Activated T-helper 9 cell treated with anti-CD3 and anti-CD28 coated beads, Interleukin-2, amount 50 U/mL, for 16 hours (primary cell): ENCODE results near the gene MLC1.

Source experiments
- DNase-seq: peaks from one replicate; pipeline ENCODE4 v3.0.0-alpha.2; 2020; ENCODE audit warnings: low read depth

Gene MLC1

DNA sequence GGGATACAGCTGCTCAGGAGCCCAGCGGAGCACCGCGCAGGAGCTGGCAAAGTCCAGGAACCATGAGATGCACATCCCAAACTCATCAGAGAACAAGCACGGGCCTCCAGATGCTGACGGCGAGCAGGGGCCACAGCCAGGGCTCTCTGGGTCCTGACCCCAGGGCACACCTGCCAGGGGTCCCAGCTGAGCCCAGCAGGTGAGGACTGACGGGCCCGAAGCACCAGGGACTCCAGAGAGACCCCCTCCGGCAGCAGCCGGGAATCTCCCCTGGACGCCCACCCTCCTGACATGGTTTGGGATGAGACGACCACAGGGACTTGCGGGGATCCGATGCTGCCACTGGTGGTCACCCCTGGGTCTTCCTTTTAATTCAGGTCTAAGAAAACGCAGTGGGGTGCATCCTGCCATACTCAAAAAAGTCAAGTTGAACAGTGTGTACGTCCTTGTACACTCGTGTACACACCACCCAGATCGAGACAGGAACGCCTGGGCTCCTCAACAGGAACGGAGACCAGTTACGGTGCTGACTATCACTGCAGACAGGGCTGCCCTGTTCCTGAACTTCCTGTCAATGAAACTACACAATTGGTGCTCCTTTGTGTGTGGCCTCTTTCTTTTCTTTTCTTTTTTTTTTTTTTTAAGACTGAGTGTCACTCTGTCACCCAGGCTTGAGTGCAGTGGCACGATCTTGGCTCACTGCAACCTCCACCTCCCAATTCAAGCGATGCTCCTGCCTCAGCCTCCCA lies 49.1 kb downstream of the MLC1 start:
- DNase-seq, result no peak

DNA sequence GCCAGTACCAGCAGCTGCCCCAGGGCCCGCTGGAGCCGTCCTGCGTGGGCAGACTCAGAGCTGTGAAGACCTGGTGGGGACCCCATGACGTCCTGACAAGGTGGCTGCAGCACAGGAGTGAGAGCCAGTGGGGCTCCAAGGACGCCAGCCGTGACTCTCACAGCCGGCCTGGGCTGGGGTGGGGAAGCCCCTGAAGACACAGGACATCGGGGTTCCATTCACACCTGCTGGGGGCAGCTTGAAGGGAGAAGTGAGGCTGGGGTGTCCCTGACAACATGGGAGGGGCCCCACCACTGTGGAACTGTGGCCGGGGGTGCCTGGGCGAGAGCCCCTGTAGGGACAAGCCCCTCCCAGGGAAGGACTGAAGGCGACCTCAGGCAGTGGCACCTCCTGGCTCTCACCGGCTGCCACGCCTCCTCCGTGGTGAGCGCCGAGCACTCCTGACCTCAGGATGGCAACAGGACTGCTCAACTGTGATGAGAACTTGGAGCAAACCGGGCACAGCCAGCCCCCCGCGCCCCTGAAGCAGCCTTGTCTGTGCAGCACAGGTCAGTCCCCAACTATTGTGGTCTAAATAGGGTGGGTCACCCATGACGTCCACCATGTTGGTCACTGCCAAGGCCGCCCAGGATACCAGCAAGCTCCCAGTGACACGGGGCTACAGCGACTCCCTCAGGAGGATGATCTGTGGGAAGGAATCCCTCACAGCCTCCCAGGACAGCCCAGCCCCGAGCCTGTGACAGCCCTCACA lies 49.9 kb downstream of the MLC1 start:
- no peak for DNase-seq

DNA sequence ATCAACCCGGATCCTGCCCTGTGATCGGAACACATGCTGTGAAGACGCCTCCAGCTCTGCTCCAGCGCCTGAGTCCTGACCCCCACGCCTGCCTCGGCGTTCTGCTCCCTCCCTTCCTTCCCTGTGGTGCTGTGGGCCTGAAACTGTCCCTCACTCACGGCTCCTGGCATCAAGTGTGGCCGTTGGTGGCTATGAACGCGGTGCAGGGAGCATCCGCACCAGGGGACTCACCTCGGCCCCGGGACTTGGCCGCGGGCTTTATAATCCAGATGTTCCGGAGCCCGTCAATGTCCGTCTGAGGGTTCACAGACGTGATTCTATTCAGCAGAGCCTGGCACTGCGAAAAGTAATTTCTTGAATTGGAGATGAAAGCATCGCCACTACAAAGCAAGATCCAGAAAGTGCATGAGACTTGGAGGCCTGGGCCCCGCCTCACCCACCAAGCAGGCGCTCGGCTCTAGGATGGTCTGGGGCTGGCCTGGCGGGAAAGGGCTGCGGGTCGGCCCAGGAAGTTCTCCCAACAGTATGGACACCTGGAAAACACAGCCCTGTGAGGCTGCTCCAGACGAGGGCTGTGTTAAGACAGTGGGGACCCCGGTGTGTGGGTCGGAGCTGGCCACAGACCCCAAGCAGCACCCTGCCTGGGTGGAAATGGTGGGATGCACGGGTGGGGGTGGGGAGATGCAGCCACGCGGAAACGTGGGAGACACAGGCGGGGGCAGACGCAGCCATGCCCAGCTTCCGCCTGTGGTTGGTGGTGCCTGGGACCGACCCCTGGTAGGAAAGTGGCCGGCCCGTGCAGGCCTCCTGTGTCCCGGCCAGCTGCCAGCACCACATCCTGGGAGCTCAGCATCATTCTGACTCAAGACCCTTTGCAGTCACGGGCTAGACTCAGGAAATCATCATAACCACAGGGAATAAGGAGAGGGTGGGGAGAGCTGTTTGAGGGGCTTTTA lies 50.8 kb downstream of the MLC1 start:
- no peak for DNase-seq

DNA sequence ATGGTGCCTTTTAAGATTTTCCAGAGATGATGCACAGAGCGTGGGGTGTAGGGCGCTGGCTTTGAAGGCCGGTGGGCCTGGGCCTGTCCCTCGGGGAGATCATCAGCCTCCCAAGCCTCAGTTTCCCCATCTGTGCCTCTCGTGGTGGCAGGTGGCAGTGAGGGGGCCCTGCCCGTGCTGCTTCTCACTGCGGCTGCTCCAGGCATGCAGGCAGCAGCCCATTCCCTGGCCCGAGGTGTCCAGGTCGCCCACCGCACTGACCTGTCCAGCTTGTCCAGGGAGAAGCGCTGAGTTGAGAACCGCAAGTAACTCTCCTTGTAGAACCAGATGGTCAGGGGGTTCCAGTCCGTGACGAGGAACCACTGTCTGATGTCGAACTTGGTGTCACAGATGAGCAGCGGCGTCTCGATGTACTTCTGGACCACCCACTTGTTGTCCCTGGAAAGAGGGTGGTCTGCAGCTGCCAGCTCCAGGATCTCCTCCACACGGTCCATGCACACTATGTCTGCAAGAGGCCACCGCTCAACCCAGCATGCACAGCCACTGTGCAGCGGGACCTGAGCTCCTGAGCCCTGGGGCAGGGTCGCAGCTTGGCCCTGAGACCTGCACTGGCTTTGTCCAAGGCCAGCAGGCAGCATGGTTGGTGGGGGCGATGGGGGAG lies 52.2 kb downstream of the MLC1 start:
- no peak for DNase-seq

DNA sequence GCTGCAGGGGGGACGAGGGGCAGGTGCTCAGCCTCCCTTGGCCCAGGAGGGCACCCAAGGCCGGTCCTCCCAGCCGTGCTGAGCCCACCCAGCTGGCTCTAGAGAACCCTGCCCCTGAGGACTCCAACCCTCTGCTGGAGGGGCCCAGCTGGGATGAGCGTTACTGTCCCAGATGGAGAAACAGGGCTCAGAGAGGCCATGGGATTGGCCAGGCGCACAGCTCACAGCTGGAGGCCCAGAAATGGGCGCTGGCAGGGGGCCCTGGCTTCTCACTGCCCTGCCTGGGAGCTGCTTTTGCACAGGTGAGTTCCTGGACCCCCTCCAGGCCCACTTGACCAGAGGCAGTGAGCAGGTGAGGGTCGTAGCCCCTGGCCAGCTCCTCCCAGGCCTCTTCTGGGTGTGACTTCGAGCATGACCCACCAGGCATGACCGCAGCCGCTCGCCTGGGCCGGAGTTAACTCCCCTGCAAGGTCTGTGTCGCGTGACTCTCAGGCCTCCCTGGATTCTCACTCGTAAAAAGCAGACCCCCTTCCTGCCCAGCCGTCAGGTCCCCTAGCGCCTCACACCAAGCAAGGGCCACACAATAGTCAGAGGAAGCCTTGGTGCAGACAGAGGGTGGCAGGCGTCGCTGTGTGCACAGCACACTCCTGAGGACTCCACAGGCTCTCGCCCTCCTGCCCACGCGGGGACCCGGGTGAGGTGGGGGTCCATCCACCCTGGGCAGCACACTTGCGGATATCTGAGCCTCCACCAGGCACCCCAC lies 52.9 kb downstream of the MLC1 start:
- DNase-seq, result no peak

DNA sequence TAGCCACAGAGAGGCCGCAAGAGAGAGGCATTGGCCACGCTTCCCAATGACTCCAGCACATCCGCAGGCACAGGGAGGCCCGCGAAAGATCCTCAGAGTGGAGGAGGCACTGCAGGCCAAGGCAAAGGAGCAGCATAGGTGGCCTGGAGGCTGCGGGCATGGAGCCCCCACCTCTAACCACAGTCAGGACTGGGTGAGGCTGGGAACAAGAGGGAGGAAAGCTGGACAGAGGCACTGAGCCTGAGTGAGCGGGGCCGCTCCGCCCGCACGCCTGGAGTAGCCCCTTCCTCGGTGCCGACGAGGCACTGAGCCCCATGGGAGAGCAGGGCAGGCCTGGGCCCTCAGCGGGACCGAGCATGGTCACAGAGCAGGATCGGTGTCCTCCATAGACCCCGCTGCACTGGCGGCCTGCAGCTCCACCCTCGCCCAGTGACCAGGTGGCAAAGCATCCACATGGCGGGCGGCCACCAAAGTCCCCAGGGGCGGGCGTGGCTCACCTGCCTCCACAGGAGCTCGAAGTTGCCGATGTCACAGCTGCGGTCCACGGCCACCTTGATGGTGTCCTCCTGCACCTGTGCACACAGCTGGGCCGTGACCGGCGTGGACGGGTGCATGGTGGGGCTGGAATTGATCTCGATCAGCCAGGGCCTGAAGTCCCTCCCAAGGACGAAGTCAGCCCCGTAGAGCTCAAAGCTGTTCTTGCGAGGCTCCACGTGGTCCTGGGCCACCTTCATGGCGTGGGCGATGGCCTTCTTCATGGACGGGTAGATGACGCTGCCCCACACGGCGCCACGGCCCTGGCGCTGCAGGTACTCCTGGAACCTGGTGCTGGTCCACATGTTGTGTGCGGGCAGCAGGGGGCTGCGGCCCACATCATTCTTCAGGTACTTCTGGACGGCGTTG lies 53.8 kb downstream of the MLC1 start:
- DNase-seq, result no peak

DNA sequence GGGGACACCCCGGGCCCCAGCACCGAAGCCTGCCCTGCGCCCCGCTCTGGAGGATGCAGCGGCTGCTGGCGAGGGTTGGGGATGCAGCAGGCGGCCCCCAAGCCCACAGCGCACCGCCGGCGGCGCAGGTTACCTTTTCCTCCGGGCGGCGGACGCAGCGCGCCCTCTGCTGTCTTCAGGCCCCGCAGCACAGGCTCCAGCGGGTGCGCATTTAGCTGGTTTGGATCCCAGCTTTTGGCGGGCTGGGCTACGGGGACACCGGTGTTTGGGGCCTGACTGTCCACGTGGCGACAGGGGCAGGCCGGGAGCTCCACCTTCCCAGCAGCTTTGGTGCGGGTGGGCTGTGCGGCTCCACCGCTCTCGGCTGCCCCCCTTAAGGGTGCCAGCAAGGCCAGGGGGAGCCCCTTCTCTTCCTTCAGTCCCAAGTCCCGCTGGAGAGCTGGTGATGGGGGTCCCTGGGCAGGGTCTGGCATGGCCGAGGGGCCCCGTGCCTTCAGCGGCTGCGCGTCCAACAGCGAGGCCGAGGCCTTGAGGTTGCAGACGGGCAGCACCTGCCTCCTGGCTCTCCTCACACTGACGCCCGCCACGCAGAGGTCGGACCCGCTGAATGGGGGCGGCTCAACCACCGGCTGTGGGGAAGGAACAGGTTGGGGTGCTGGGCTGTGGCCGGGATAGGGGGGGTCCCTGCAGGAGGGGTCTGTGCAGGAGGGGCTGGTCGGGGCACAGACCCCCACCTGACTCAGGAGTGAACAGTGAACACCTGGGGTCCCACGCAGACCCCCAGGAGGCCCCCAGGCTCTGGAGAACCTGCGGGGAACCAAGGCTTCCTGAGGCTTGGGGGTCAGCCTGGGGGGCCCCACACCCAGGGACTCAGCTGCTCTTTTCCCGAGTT lies 54.7 kb downstream of the MLC1 start:
- peak; percentile 79 for DNase-seq

DNA sequence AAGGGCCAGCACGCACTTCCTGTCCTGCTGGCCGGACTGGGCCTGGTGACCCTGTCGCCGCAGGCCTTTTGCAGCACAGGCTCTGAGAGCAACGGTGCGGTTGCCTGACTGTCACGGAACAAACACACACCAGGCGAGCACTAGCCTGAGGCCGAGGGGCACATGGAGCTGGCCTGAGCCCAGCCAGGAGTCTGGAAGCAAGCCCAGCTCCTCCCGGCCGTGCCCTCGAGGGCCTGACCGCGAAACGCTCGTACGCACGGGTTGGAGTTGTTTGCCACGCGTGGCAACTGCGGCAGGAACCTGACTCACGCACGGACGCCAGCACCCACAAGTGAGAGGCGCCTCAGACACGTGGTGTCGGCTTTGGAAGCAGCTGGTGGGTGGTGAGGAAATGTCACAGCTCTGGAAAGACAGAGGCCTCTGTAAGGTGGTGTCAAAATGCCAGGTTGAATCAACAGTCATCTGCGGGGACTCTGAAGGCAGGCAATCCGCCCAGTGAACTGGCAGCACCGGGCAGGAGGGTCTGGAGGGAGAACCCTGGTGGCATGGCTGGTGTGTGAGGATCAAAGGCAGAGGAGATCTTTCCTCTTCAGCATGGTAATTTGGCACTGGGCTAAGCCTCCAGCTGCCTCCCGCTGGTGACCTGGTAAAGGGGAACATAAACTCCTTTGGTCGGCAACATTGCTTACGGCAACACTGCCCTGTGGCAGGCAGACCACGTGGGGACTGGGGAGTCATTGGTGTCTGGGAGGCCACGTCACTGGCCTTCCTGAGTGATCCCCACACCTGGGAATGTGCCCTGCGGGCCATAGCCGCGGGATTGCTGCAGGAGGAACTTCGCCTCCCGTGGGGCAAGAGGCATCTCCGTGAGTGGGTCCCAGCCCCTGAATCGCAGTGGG lies 57.3 kb downstream of the MLC1 start:
- DNase-seq, result peak; percentile 60

DNA sequence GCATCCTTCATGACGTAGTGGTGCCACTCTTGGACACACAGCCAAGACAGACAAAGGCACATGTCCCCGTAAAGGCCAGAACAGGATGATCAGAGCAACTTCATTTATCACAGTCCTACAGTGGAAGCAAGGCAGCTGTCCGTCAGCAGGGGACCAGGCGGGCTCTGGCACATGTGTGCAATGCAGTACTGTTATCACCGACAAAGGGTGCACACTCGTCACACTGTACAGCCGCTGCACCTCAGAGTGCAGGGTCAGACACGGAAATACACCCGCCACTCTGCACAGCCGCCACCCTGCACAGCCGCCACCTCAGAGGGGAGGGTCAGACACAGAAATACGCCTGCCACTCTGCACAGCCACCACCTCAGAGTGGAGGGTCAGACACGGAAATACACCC lies 59.2 kb downstream of the MLC1 start:
- no peak for DNase-seq

DNA sequence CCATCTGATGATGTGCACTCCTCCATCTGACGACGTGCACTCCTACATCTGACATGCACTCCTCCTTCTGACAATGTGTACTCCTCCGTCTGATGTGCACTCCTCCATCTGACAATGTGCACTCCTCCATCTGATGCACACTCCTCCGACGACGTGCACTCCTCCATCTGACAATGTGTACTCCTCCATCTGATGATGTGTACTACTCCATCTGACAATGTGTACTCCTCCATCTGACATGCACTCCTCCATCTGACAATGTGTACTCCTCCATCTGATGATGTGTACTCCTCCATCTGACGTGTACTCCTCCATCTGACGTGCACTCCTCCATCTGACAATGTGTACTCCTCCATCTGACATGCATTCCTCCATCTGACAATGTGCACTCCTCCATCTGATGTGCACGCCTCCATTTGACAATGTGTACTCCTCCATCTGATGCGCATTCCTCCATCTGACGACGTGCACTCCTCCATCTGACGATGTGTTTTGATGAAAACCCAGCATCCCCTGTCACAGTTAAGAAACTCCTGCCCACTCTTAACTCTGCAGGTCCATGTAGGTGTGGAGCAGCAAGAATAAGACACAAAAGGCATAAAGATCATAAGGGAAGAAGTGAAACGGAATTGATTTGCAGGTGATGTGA lies 62.9 kb downstream of the MLC1 start:
- no peak for DNase-seq

DNA sequence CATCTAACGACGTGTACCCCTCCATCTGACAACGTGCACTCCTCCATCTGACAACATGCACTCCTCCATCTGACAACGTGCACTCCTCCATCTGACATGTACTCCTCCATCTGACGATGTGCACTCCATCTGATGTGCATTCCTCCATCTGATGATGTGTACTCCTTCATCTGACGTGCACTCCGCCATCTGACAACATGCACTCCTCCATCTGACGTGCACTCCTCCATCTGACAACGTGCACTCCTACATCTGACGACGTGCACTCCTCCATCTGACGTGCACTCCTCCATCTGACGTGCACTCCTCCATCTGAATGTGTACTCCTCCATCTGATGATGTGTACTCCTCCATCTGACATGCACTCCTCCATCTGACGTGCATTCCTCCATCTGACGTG lies 64.6 kb downstream of the MLC1 start:
- no peak for DNase-seq

DNA sequence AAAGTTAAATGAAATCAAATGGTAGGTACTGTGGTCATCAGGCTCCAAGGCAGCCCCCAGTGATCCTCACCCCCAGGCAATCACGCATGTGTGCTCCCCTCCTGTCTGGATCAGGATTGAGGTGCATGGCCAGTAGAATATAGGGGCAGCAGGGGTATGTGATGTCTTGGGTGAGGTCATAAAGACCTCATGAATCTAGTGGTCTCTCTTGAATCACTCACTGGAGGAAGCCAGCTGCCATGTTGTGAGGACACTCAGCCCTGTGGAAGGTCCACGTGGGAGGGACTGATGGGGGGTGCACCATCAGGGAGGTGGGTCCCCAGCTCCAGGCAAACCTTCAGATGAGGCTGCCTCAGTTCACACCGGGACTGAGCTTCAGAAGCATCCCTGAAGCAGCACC lies 65.9 kb downstream of the MLC1 start:
- DNase-seq, result no peak

DNA sequence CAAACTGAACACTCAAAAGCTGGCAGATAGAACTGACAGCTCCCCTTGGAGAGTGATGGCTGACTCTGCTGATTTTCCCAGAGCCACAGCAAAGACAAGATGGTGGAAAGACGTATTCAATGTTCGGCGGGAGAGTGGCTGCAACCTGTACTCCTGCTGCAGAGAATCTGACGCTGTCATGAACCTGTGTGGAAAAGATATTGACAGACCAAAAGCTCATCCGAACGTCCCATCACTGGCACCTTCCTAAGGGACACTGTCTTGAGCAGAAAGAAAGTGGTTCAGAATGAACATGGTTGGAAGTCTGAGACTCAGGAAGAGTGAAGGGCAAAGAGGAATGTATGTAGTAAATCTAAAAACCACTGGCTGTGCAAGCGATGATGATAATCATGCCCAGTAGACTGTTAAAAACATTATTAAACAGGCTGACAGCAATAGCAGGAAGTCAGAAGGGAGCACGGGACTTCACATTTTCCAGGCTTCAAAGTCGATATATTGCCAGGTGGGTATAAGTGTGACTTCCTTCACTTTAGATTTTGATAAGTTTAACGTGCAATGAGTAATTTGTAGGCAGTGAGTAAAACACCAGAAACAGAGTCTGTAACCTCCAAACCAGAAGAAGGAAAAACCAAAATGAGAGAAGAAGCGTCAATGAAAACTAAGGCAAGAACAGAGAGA lies 66.5 kb downstream of the MLC1 start:
- no peak for DNase-seq

DNA sequence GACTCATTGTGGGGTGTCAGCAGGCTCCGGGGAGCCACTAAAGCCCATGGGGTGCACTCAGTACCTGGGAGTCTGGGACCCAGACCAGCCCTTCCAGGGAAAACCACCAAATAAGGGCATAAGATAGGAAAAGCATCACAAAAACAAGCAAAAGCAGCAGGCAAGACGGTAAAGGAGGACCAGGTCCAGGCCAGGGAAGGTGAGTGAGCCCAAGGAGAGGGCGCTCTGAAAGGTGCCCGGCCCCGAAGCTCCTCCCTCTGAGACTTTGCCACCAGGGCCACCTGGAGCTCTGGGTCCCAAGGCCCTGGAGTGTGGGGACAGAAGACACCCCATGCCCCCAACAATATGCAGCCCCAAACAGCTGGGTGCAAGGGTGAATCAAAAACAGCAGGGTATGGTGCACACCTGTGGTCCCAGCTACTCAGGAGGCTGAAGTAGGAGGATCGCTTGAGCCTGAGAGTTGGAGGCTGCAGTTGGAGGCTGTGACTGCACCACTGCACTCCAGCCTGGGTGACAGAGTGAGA lies 67.5 kb downstream of the MLC1 start:
- no peak for DNase-seq

DNA sequence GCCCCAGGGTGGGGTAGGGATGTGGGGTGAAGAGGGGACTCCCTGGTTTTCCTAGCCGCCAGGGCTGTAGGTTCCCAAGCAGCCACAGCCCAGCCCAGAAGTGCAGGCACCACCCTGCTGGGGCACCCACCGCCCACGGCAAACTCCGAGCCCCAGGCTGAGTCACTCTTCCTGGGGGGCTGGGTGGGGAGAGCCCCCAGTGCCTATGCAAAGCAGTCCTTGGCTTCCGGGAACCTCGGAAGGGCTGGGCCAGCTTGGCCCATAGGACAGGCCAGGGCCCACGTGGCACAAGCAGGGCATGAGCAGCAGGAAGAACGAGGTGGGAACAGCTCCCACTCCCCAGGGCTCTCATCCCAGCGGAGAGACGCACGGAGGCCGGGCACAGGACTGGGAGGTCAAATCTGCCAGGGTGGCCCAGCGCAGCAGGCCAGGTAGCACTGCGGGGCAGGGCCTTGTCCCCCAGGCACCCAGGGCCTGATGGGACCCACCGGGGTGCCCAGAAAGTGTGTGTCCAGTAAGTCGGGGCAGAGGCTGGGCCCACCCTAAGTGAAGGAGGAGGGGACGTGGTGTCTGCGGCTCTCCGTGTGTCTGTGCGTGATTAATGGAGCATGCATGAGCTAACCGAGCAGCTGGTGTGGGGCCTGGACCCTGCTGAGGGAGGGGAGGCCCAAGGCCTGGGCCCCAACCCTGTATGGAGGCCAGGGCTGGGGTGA lies 68.1 kb downstream of the MLC1 start:
- peak; percentile 72 for DNase-seq
